Stimulated activated naive B cell treated with anti-CD40 and anti-IgM and Interleukin-4, amounts not matched to agents 10 μg/mL and 1 μg/mL and 100 μg/mL, for 72 hours (primary cell): Measurements from ENCODE around the gene FCER1A.

ENCODE experiments used
- ATAC-seq, 2 donors: fragments of 150-1000 bp; cut with Tn5 transposase; replicated peaks; 2 replicates each; pipeline ENCODE4 v1.10.0; 2021; ENCODE audit warnings: moderate library complexity in 1 of 2
- DNase-seq: peaks from one replicate; pipeline ENCODE4 v3.0.0; 2021
- H3K27ac Mint-ChIP-seq: one replicate; pipeline ENCODE4 v1.8.0; 2022; ENCODE audit warnings: mild to moderate bottlenecking, mixed read lengths
- H3K27me3 Mint-ChIP-seq, 2 donors: one replicate each; pipeline ENCODE4 v1.8.0; 2022; ENCODE audit warnings: mixed read lengths in 2 of 2
- H3K36me3 Mint-ChIP-seq, 2 donors: one replicate each; pipeline ENCODE4 v1.8.0; 2022; ENCODE audit warnings: mixed read lengths in 2 of 2, mild to moderate bottlenecking in 1 of 2
- H3K4me1 Mint-ChIP-seq, 2 donors: one replicate each; pipeline ENCODE4 v1.8.0; 2022; ENCODE audit warnings: mixed read lengths in 2 of 2, mild to moderate bottlenecking in 1 of 2
- H3K4me3 Mint-ChIP-seq, 2 donors: one replicate each; pipeline ENCODE4 v1.8.0; 2022; ENCODE audit warnings: mild to moderate bottlenecking in 2 of 2, mixed read lengths in 2 of 2, moderate library complexity in 1 of 2
- H3K9me3 Mint-ChIP-seq, 2 donors: one replicate each; pipeline ENCODE4 v1.8.0; 2022; ENCODE audit warnings: mixed read lengths in 2 of 2, mild to moderate bottlenecking in 1 of 2

FCER1A gene

DNA sequence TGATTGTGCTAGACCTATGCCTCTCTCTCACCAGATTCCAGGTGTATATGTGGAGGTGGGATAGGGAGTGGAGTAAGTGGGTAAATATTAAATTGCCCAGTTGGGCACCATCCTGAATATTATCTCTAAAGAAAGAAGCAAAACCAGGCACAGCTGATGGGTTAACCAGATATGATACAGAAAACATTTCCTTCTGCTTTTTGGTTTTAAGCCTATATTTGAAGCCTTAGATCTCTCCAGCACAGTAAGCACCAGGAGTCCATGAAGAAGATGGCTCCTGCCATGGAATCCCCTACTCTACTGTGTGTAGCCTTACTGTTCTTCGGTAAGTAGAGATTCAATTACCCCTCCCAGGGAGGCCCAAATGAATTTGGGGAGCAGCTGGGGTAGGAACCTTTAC lies at the start of gene FCER1A:
Gene FCER1A, plus strand, starts transcription at position 242 of the 400 bp plus-strand sequence. Its CDS starts 29 bp downstream, at position 271.
- no peaks in the 10 kb centered on the region for H3K4me1 Mint-ChIP-seq
- H3K27ac Mint-ChIP-seq: no peak within 1 kb of the TSS
- no peak for DNase-seq
- no peaks in the 10 kb centered on the region for H3K36me3 Mint-ChIP-seq
- no peaks in the 10 kb centered on the region for H3K9me3 Mint-ChIP-seq
- H3K27me3 Mint-ChIP-seq: peaks cover 8 to 17% of the 10 kb centered on the region in 2 donors
- no peak for ATAC-seq
- H3K4me3 Mint-ChIP-seq: no peak within 1 kb of the TSS

DNA sequence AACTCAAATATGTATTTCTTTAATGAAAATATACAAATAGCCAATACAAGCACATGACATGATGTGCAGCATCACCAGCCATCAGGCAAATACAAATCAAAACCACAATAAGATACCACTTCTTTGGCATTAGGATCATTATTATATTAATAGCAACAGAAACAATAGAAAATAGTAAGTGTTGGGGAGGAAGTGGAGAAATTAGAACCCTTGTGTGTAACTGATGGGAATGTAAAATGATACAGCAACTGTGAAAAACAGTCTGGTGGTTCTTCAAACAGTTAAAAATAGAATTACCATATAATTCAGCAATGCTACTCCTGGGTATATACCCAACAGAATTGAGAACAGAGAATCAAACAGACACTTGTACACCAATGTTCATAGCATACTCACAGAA lies 40.8 kb upstream of the FCER1A start:
- Mint-ChIP-seq H3K9me3 (peaks cover 0 to 2% of the 10 kb centered on the region in 2 donors), H3K4me1 (no peaks in the 10 kb centered on the region), H3K4me3 (no peak overlapping the region), H3K27me3 (peaks cover 13 to 18% of the 10 kb centered on the region in 2 donors), H3K36me3 (no peaks in the 10 kb centered on the region), H3K27ac (no peak overlapping the region)
- no peak for DNase-seq
- ATAC-seq: no peak

- H3K27ac Mint-ChIP-seq: no peak overlapping the region
- DNase-seq: no peak
Measured at GRCh38 chr1:159261721-159262494, 40.2 kb upstream of the FCER1A start.

DNA sequence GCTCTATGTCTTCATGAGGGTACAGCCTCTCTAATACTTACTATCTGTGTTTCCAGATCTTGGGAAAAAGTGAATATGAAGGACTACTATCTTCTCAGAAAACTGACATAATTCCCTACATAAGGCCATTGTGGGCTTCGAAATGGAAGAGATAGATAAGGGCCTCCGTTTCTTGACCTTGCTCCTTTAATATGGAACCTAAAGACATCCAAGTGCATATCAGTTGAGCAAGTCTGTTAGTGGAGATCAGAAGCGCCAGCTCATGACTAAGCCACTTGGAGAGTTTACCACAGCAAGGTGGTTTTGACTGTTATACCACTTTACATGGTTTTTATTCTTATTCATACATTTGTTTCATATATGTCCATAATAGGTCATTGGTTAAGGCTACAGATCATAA lies 35.3 kb upstream of the FCER1A start:
- H3K4me3 Mint-ChIP-seq: no peak overlapping the region

More at GRCh38 chr1:159261721-159262494, 40.2 kb upstream of the FCER1A start:
- Mint-ChIP-seq H3K9me3 (peaks cover 0 to 2% of the 10 kb centered on the region in 2 donors), H3K4me1 (no peaks in the 10 kb centered on the region), H3K36me3 (no peaks in the 10 kb centered on the region), H3K4me3 (no peak overlapping the region), H3K27me3 (peaks cover 13 to 24% of the 10 kb centered on the region in 2 donors)
- ATAC-seq: no peak

GRCh38 chr1:159274631-159275030 lies 27.5 kb upstream of the FCER1A start:
- ATAC-seq (no peak), DNase-seq (no peak)
- no peak overlapping the region for H3K27ac Mint-ChIP-seq
- no peaks in the 10 kb centered on the region for H3K4me1 Mint-ChIP-seq
- peaks cover 0 to 5% of the 10 kb centered on the region in 2 donors for H3K9me3 Mint-ChIP-seq
- H3K27me3 Mint-ChIP-seq: peaks cover 23 to 43% of the 10 kb centered on the region in 2 donors
- H3K36me3 Mint-ChIP-seq: no peaks in the 10 kb centered on the region
- no peak overlapping the region for H3K4me3 Mint-ChIP-seq

More for the DNA sequence above, 35.3 kb upstream of the FCER1A start:
- Mint-ChIP-seq H3K4me1 (no peaks in the 10 kb centered on the region), H3K36me3 (no peaks in the 10 kb centered on the region), H3K27me3 (peaks cover 38 to 58% of the 10 kb centered on the region in 2 donors), H3K9me3 (peaks cover 0 to 3% of the 10 kb centered on the region in 2 donors), H3K27ac (no peak overlapping the region)
- ATAC-seq (no peak), DNase-seq (no peak)

- Mint-ChIP-seq H3K9me3 (peaks cover 0 to 2% of the 10 kb centered on the region in 2 donors), H3K27me3 (peaks cover 10 to 33% of the 10 kb centered on the region in 2 donors)
Measured at GRCh38 chr1:159275891-159276290, 26.2 kb upstream of the FCER1A start.

DNA sequence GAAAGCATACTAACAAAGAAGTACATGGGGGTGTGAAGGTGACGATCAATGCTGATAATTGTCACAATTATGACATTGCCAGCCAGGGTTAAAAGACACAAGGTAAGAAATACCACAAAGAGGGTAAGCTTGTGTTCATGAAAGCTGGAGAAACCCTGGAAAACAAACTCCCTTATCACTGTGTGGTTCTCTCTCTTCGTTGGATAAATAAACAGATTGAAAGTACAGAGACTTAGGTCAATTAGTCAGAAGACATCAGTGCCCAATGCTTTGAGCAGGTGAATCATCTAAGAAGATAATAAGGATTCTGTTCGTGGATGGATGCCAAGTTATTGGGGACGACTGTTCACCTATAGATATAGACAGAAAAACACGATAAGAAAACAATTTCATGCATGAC lies 22.4 kb upstream of the FCER1A start:
- Mint-ChIP-seq H3K4me1 (no peaks in the 10 kb centered on the region), H3K9me3 (no peaks in the 10 kb centered on the region), H3K27me3 (peaks cover 10 to 19% of the 10 kb centered on the region in 2 donors), H3K36me3 (no peaks in the 10 kb centered on the region), H3K27ac (no peak overlapping the region), H3K4me3 (no peak overlapping the region)
- no peak for ATAC-seq
- no peak for DNase-seq

More at GRCh38 chr1:159275891-159276290, 26.2 kb upstream of the FCER1A start:
- Mint-ChIP-seq H3K27ac (no peak overlapping the region), H3K36me3 (no peaks in the 10 kb centered on the region), H3K4me1 (no peaks in the 10 kb centered on the region), H3K4me3 (no peak overlapping the region)
- DNase-seq: no peak
- ATAC-seq: no peak

DNA sequence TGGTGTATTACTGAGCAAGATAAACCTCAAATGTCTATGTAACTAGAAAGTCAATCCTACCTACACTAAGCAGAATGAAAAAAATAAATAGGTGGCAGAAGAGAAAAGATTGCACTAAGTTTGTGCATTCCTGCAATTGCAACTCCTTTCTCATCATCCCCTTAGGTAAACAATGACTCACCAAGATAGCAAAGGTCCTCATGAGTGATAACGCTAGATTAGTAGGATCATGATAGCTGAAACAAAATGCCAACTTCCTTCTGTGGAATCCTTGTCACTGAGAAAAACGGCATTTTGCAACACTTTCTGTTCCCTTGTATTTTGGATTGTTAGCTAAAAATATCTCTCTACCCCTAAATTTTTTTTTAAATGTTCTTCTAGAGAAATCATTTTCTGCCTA lies 20.0 kb upstream of the FCER1A start:
- no peak for DNase-seq
- Mint-ChIP-seq H3K36me3 (no peaks in the 10 kb centered on the region), H3K27ac (no peak overlapping the region), H3K27me3 (peaks cover 10 to 11% of the 10 kb centered on the region in 2 donors), H3K4me3 (no peak overlapping the region), H3K9me3 (no peaks in the 10 kb centered on the region), H3K4me1 (no peaks in the 10 kb centered on the region)
- ATAC-seq: no peak

DNA sequence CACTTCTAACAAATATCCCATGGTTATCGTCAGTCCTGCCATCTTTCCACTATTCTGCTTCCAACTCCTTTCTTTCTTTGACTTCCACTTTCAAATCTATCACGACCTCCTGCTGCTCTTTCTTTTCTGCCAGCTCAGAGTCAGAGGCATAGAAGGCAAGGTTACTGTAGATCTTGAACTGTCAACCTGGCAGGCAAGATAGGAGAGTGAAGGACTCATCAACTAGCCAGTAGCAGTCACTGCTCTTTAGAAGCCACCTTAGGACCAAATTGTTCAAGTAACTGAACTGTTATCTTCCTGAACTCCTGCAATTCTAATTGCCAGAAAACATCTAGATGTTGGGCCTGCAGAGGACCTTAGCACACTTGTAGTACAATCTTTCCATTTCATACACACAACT lies 13.1 kb upstream of the FCER1A start:
- no peak overlapping the region for H3K27ac Mint-ChIP-seq
- no peak for DNase-seq
- H3K4me3 Mint-ChIP-seq: no peak overlapping the region
- no peaks in the 10 kb centered on the region for H3K9me3 Mint-ChIP-seq
- no peaks in the 10 kb centered on the region for H3K4me1 Mint-ChIP-seq
- H3K27me3 Mint-ChIP-seq: peaks cover 12 to 20% of the 10 kb centered on the region in 2 donors
- H3K36me3 Mint-ChIP-seq: no peaks in the 10 kb centered on the region
- ATAC-seq: no peak

DNA sequence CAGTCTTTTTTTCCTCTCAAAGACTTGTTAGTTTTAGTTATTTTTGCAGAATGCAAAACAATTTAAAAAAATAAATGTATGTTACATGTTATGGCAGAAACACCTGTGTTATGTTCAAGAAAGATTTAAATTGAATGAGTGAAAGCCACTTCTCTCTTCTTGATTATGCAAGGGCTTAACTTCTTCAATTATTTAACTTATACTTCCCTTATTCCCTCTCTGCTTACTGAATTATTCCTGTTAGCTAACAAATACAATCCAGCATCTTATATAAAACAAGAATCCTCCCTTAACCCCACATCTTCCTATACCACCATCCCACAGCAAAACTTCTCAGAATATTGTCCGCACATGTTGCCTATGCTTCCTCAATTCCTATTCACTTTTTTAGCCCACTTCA lies 10.7 kb upstream of the FCER1A start:
- ATAC-seq (no peak), DNase-seq (no peak)
- Mint-ChIP-seq H3K4me1 (no peaks in the 10 kb centered on the region), H3K9me3 (no peaks in the 10 kb centered on the region), H3K27me3 (peaks cover 12 to 20% of the 10 kb centered on the region in 2 donors), H3K4me3 (no peak overlapping the region), H3K27ac (no peak overlapping the region), H3K36me3 (no peaks in the 10 kb centered on the region)

- no peaks in the 10 kb centered on the region for H3K9me3 Mint-ChIP-seq
- H3K27ac Mint-ChIP-seq: no peak overlapping the region
- H3K4me3 Mint-ChIP-seq: no peak overlapping the region
- DNase-seq (no peak), ATAC-seq (no peak)
- no peaks in the 10 kb centered on the region for H3K36me3 Mint-ChIP-seq
- H3K27me3 Mint-ChIP-seq: peaks cover 4 to 11% of the 10 kb centered on the region in 2 donors
- no peaks in the 10 kb centered on the region for H3K4me1 Mint-ChIP-seq
Measured at GRCh38 chr1:159296706-159297375, 5.3 kb upstream of the FCER1A start.

- DNase-seq: no peak
- H3K27me3 Mint-ChIP-seq: peaks cover 8 to 17% of the 10 kb centered on the region in 2 donors
- no peaks in the 10 kb centered on the region for H3K9me3 Mint-ChIP-seq
- H3K4me3 Mint-ChIP-seq: no peak overlapping the region
- no peaks in the 10 kb centered on the region for H3K36me3 Mint-ChIP-seq
- no peaks in the 10 kb centered on the region for H3K4me1 Mint-ChIP-seq
- no peak overlapping the region for H3K27ac Mint-ChIP-seq
- ATAC-seq: no peak
Measured at GRCh38 chr1:159300146-159300545, 2.0 kb upstream of the FCER1A start.

GRCh38 chr1:159307346-159308020 lies 5.3 kb downstream of the FCER1A start:
- Mint-ChIP-seq H3K27me3 (peaks cover 19 to 24% of the 10 kb centered on the region in 2 donors), H3K27ac (no peak overlapping the region), H3K4me3 (no peak overlapping the region), H3K4me1 (no peaks in the 10 kb centered on the region), H3K36me3 (no peaks in the 10 kb centered on the region), H3K9me3 (no peaks in the 10 kb centered on the region)
- ATAC-seq (no peak), DNase-seq (no peak)

- H3K9me3 Mint-ChIP-seq: no peaks in the 10 kb centered on the region
- H3K27me3 Mint-ChIP-seq: peaks cover 26 to 30% of the 10 kb centered on the region in 2 donors
- DNase-seq (no peak), ATAC-seq (no peak)
- no peaks in the 10 kb centered on the region for H3K36me3 Mint-ChIP-seq
- H3K4me1 Mint-ChIP-seq: peaks cover 7 to 12% of the 10 kb centered on the region in 2 donors
- H3K27ac Mint-ChIP-seq: no peak overlapping the region
- no peak overlapping the region for H3K4me3 Mint-ChIP-seq
Measured at GRCh38 chr1:159311679-159312078, 9.5 kb downstream of the FCER1A start.
